Ectodermal cell (in vitro differentiated cells): ENCODE data around the gene BCL7A. TPM values are rescaled to one million over a fixed set of nuclear protein-coding genes. Genes with fewer than 3 reads are reported as not detected.
A peak's percentile ranks its signal among the peaks of the same experiment; 100 is the strongest.

Source experiments
- H3K27ac ChIP-seq: 2 replicates; pipeline ENCODE4 v1.7.0; 2013; ENCODE audit warnings: mild to moderate bottlenecking, low read depth, low read length; ENCODE audit not compliant: insufficient read depth, poor library complexity, severe bottlenecking
- H3K27me3 ChIP-seq: 2 replicates; pipeline ENCODE4 v1.7.0; 2013; ENCODE audit warnings: mild to moderate bottlenecking, low read length; ENCODE audit not compliant: insufficient read depth, control insufficient read depth, poor library complexity, severe bottlenecking
- H3K36me3 ChIP-seq: one replicate; pipeline ENCODE4 v1.7.0; 2013; ENCODE audit warnings: low read length; ENCODE audit not compliant: control insufficient read depth, insufficient read depth
- H3K4me1 ChIP-seq: one replicate; pipeline ENCODE4 v1.7.0; 2013; ENCODE audit warnings: low read length; ENCODE audit not compliant: control insufficient read depth, insufficient read depth
- H3K4me3 ChIP-seq: 2 replicates; pipeline ENCODE4 v1.7.0; 2013; ENCODE audit warnings: low read depth, low read length, control low read depth; ENCODE audit not compliant: insufficient read depth
- H3K9me3 ChIP-seq: 2 replicates; pipeline ENCODE4 v1.7.0; 2013; ENCODE audit warnings: mild to moderate bottlenecking, low read length, moderate library complexity; ENCODE audit not compliant: control insufficient read depth
- WGBS, 2 experiments: methylation state at CpG; one replicate each; pipeline ENCODE4 v1.1.7; 2013; ENCODE audit warnings: missing lambda C conversion rate in 2 of 2; 5-methylcytosine and 5-hydroxymethylcytosine counted together
- polyA plus RNA-seq, 4 experiments: library from polyadenylated mRNA; stranded (reverse); fragments of 50-300 nt; gene quantifications; one replicate each; pipeline ENCODE4 v1.2.3, GENCODE V29; 2013

Gene BCL7A
- polyA plus RNA-seq (2013, experiment 1 of 4), result 43.6 TPM
- polyA plus RNA-seq (2013, experiment 2 of 4), result 39.5 TPM
- 31.9 TPM for polyA plus RNA-seq (2013, experiment 3 of 4)
- polyA plus RNA-seq (2013, experiment 4 of 4), result 33.7 TPM

DNA sequence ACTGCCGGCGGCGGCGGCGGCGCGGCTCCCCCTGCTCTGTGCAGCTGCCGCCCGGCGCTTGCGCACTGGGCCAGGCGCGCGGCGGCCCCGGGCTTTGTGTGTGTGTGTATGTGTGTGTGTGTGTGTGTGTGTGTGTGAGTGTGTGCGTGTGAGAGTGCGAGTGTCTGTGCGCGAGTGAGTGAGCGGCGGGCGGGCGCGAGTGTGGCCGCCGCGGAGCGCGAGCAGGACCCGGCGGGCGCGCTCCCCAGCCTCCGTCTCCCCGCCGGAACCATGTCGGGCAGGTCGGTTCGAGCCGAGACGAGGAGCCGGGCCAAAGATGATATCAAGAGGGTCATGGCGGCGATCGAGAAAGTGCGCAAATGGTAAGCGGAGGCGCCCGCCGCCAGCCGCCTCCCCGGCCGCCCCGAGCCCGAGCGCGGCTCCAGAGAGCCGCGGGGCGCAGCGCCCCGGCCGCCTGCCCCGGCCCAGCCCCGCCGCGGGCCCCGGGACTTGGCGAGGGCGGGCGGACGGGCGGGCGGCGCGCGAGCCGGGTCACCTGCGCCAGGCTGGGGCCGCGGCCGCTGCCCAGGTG, at the start of gene BCL7A:
TSS of gene BCL7A (plus strand) at position 63 of the 571 bp plus-strand sequence. CDS start at position 271, 208 bp downstream.
- Histone ChIP-seq H3K27me3 (peaks cover 20% of the 10 kb centered on the region), H3K27ac (no peak within 1 kb of the TSS), H3K4me1 (peaks cover 6% of the 10 kb centered on the region), H3K4me3 (peak within 1 kb of the TSS; percentile 84), H3K9me3 (no peaks in the 10 kb centered on the region), H3K36me3 (no peaks in the 10 kb centered on the region)
- 0 to 1% methylated on average over 83 of the region's 83 CpGs for WGBS, 2 experiments

DNA sequence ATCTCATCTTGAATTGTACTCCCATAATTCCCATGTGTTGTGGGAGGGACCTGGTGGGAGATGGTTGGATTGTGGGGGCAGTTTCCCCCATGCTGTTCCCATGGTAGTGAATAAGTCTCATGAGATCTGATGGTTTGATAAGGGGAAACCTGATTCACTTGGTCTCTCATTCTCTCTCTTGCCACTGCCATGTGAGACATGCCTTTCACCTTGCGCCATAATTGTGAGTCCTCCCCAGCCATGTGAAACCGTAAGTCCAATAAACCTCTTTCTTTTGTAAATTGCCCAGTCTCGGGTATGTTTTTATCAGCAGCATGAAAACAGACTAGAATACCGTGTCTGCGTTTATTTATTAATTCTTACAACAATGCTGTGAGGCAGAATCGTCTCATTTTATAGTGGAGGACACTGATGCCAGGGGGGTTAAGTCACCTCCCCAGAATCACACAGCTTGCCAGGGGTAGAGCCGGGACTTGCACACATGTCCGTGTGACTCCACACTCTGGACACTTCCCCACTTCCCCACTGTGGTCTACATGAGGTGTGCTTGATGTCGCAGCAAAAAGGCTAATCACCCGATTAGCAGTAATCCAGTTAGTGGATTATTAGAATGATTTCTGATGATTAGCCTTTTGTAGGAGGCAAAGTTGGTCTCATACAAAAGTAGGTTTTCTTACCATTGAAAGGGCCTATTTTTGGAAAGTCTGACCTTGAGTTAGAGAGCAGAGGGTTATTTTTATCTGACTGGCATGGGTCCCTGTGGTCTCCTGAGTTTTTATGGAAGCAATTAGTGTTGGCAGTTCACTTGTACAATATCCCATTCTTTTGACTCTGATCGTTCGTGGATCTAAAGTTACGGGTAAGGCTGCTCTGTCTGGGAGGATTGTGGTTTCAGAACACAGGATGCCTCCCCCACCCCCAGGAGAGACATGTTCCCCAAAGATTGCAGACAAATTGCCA, 47.4 kb upstream of the BCL7A start:
- no peaks in the 10 kb centered on the region for H3K4me1 ChIP-seq
- H3K36me3 ChIP-seq, result no peaks in the 10 kb centered on the region
- 86 to 88% methylated on average over 13 of the region's 13 CpGs for WGBS, 2 experiments
- H3K4me3 ChIP-seq, result no peak overlapping the region
- H3K27ac ChIP-seq, result no peak overlapping the region
- H3K9me3 ChIP-seq, result no peaks in the 10 kb centered on the region
- no peaks in the 10 kb centered on the region for H3K27me3 ChIP-seq

DNA sequence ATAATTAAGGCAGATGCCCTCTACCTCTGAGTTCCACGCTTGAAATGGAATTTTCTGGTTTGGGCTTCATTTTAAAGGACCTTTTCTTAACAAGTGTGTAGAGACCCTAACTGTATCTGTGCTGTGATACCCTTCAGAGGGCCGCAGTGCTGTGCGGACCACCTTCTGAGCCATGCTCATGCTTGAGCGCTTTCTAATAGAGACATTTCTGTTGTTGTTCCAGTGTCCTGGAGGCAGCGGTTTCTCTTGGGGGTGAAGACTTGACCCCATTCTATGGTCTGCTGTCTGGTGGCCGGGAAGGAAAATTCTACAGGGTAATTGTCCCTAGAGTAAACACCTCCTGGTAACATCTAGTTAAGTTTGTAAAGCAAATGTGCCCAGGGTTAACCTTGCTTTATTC, 46.7 kb upstream of the BCL7A start:
- 85 to 86% methylated on average over 6 of the region's 6 CpGs for WGBS, 2 experiments
- no peak overlapping the region for H3K4me3 ChIP-seq
- H3K27ac ChIP-seq, result no peak overlapping the region
- H3K27me3 ChIP-seq, result no peaks in the 10 kb centered on the region
- no peaks in the 10 kb centered on the region for H3K4me1 ChIP-seq
- H3K36me3 ChIP-seq, result no peaks in the 10 kb centered on the region
- H3K9me3 ChIP-seq, result no peaks in the 10 kb centered on the region

DNA sequence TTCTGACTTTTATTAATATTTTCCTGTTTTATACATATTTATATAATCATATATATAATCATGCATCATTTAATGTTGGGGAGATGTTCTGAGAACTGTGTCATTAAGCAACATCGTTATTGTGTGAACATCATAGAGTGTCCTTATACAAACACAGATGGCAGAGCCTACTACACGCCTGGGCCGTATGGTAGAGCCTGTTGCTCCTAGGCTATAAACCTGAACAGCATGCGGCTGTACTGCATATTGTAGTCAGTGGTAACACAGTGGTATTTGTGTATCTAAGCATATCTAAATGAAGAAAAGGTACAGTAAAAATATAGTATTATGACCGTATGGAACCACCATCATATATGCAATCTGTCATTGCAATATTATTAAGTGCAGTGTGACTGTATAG, 44.7 kb upstream of the BCL7A start:
- H3K4me3 ChIP-seq, result no peak overlapping the region
- no peaks in the 10 kb centered on the region for H3K9me3 ChIP-seq
- 96 to 98% methylated on average over 4 to 5 of the region's 5 CpGs for WGBS, 2 experiments
- H3K36me3 ChIP-seq, result no peaks in the 10 kb centered on the region
- no peaks in the 10 kb centered on the region for H3K27me3 ChIP-seq
- H3K27ac ChIP-seq, result no peak overlapping the region
- no peaks in the 10 kb centered on the region for H3K4me1 ChIP-seq

DNA sequence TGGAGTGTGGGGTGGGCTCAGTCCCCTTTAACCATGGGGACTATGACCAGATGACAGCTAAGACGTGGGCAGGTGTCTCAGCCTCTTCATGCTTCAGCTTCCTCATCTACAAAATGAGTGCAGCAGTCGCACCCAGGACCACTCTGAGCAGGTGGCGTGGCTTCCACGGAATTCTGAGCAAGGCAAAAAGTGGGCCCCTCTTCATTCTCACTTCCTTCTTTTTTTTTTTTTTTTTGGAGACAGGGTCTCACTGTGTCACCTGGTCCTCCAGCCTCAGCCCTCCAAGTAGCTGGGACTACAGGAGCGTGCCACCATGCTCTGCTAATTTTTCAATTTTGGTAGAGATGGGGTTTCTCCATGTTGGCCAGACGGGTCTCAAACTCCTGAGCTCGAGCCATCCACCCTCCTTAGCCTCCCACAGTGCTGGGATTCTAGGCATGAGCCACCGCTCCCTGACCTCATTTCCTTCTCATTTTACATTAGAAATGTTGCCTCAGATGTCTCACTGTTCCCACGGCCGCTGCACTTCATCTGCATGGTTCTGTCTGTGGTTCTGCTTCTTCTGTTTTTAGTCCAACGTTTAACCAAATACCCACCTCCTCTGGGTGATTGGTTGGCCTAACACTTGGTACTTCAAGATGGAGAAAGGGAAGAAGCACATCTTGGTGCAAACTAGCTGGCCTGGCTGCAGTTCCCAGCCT, 41.3 kb upstream of the BCL7A start:
- no peaks in the 10 kb centered on the region for H3K9me3 ChIP-seq
- WGBS, 2 experiments, result 81 to 85% methylated on average over 11 of the region's 11 CpGs
- no peaks in the 10 kb centered on the region for H3K27me3 ChIP-seq
- no peaks in the 10 kb centered on the region for H3K4me1 ChIP-seq
- H3K27ac ChIP-seq, result no peak overlapping the region
- H3K36me3 ChIP-seq, result no peaks in the 10 kb centered on the region
- H3K4me3 ChIP-seq, result no peak overlapping the region

DNA sequence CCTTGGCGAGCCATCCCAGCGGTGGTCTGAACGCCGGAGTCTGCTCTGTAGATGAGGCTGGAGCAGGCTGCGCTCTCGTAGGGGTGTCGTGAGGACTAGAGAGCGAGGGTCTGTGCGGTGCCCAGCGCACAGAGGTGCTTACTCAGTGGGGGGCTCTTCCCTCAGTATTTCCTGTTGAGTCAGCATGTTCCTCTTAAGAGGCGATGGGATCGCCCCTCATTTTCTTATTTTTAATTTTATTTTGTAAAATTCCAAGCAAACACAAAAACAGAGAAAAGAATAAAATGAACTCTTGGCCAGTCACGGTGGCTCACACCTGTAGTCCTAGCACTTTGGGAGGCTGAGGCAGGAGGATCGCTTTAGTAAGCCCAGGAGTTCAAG, 40.8 kb upstream of the BCL7A start:
- Histone ChIP-seq H3K4me3 (no peak overlapping the region), H3K27me3 (no peaks in the 10 kb centered on the region), H3K36me3 (no peaks in the 10 kb centered on the region), H3K4me1 (no peaks in the 10 kb centered on the region), H3K27ac (no peak overlapping the region), H3K9me3 (no peaks in the 10 kb centered on the region)
- 89 to 92% methylated on average over 14 of the region's 14 CpGs for WGBS, 2 experiments

DNA sequence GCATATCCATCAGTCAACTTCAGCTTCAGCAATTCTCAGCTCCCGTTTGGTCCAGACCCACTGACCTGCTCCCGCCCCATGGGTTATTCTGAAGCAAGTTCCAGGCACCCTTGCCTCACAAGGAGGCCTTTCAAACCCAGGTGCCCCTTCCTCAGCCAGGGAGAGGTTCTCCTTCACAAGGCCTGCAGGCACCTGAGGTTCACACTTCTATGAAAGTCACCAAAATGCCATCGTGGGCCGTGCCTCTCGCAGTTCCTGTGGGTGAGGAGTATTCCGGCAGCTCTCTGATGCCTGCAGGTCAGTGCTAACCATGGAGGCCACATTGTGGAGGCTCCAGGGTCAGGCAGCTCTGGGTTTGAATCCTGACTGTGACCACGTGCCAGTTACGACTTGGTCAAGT, 40.2 kb upstream of the BCL7A start:
- H3K9me3 ChIP-seq, result no peaks in the 10 kb centered on the region

DNA sequence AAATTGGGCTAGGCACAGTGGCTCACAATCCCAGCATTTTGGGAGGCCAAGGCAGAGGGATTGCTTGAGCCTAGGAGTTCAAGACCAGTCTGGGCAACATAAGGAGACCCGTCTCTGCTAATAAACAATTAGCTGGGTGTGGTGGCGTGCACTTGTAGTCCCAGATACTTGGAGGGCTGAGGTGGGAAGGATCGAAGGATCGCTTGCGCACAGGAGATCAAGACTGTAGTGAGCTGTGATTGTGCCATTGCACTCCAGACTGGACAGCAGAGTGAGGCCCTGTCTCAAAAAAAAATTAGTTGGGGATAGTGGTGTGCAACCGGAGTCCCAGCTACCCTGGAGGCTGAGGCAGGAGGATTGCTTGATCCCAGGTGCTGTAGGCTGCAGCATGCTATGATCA, 38.7 kb upstream of the BCL7A start:
- Histone ChIP-seq H3K4me3 (no peak overlapping the region), H3K9me3 (no peaks in the 10 kb centered on the region), H3K4me1 (no peaks in the 10 kb centered on the region), H3K36me3 (no peaks in the 10 kb centered on the region), H3K27ac (no peak overlapping the region), H3K27me3 (no peaks in the 10 kb centered on the region)
- 95 to 98% methylated on average over 6 of the region's 6 CpGs for WGBS, 2 experiments

More for the DNA sequence above, 40.2 kb upstream of the BCL7A start:
- Histone ChIP-seq H3K27ac (no peak overlapping the region), H3K4me3 (no peak overlapping the region), H3K27me3 (no peaks in the 10 kb centered on the region), H3K4me1 (no peaks in the 10 kb centered on the region), H3K36me3 (no peaks in the 10 kb centered on the region)
- 94 to 96% methylated on average over 8 of the region's 8 CpGs for WGBS, 2 experiments

DNA sequence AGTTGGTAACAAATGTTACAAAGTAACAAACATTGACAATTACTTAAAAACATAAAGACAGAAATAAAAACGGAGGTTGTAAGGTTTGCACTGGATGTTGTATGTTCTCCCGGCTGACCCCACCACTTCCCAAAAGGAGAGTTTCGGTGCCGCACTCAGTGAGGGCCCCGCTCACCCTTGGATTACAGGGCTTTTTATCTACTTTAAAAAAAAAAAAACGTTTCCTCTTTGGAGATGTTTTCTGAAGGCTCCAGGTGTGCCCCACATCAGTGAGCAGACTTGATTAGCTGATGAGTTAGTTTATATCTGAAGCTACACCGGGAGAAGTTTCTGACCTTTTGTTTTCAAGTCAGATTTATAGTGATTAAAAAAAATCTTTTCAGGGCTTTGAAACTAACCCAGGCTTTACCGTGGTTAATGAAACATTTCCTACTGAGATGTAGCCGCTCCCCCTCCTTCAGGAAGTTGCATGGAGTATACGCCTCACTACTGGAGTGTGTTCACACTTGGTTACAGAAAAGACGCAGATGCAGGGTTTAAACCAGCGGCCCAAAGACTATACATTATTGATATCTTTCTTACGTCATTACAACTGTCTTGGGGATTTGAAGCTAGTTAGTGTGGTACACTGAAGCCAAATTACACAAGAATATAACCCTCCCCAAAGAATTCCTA, 38.0 kb upstream of the BCL7A start:
- no peaks in the 10 kb centered on the region for H3K27me3 ChIP-seq
- no peaks in the 10 kb centered on the region for H3K9me3 ChIP-seq
- no peak overlapping the region for H3K4me3 ChIP-seq
- H3K4me1 ChIP-seq, result no peaks in the 10 kb centered on the region
- 78 to 88% methylated on average over 11 to 13 of the region's 13 CpGs for WGBS, 2 experiments
- H3K27ac ChIP-seq, result no peak overlapping the region
- H3K36me3 ChIP-seq, result no peaks in the 10 kb centered on the region
